Measurements from ENCODE around the gene RTEL1. TPM values are rescaled to one million over a fixed set of nuclear protein-coding genes. Genes with fewer than 3 reads are reported as not detected.

The RTEL1 gene
- total and polyA plus RNA-seq, 8 donors = 7.6 to 70.4 (median 16.1) TPM

GRCh38 chr20:63693083-63693732, 35.1 kb downstream of the RTEL1 start:
- Histone ChIP-seq H3K27me3 (no peaks in the 10 kb centered on the region), H3K27ac (peak overlapping the region in 3 of 5 donors; percentile 25 to 56 (median 27)), H3K4me1 (peaks cover 20 to 72% (median 46%) of the 10 kb centered on the region in 4 donors), H3K36me3 (peaks cover 16 to 50% (median 24%) of the 10 kb centered on the region in 4 donors), H3K9me3 (no peaks in the 10 kb centered on the region), H3K4me3 (no peak overlapping the region)
- DNase-seq = peak in 1 of 2 donors; percentile 12
- 60 to 94% (median 89%) methylated on average over 2 to 10 of the region's 10 CpGs for WGBS, 5 donors
- TF ChIP-seq POLR2AphosphoS5 (IDR thresholded peaks at IDR 0.05) = no peak
- intact Hi-C loops (cut with DNase I; ENCODE audit: low total_unique reads) = no loop called here

- TF ChIP-seq POLR2A (IDR thresholded peaks at IDR 0.05) = no peak
- no peak for TF ChIP-seq CTCF (IDR thresholded peaks at IDR 0.05)
- TF ChIP-seq POLR2AphosphoS5 (IDR thresholded peaks at IDR 0.05) = no peak
- TF ChIP-seq EP300 (IDR thresholded peaks at IDR 0.05) = no peak
- peak in 1 of 2 donors; percentile 19 for DNase-seq
- 88 to 96% (median 96%) methylated on average over 7 to 21 of the region's 21 CpGs for WGBS, 5 donors
- Histone ChIP-seq H3K9me3 (no peaks in the 10 kb centered on the region), H3K36me3 (peaks cover 16 to 50% (median 24%) of the 10 kb centered on the region in 4 donors), H3K27me3 (no peaks in the 10 kb centered on the region), H3K4me1 (peaks cover 23 to 73% (median 51%) of the 10 kb centered on the region in 4 donors), H3K27ac (no peak overlapping the region), H3K4me3 (no peak overlapping the region)
- intact Hi-C loops (cut with DNase I; ENCODE audit: low total_unique reads) = no loop called here
These were observed 35.8 kb downstream of the RTEL1 start for GRCh38 chr20:63693733-63694583.

- H3K9me3 ChIP-seq = no peaks in the 10 kb centered on the region
- 87 to 97% (median 94%) methylated on average over 14 to 37 of the region's 37 CpGs for WGBS, 5 donors
- H3K27me3 ChIP-seq = no peaks in the 10 kb centered on the region
- H3K27ac ChIP-seq = peak overlapping the region in 2 of 5 donors; percentile 11 to 42
- TF ChIP-seq CTCF (IDR thresholded peaks at IDR 0.05) = no peak
- TF ChIP-seq POLR2A (IDR thresholded peaks at IDR 0.05) = no peak
- no peak for TF ChIP-seq POLR2AphosphoS5 (IDR thresholded peaks at IDR 0.05)
- no peak for TF ChIP-seq EP300 (IDR thresholded peaks at IDR 0.05)
- H3K36me3 ChIP-seq = peaks cover 16 to 53% (median 27%) of the 10 kb centered on the region in 4 donors
- intact Hi-C loops (cut with DNase I; ENCODE audit: low total_unique reads) = no loop called here
- no peak overlapping the region for H3K4me3 ChIP-seq
- H3K4me1 ChIP-seq = peaks cover 30 to 73% (median 58%) of the 10 kb centered on the region in 4 donors
- peak in 1 of 2 donors; percentile 21 for DNase-seq
These were observed 36.7 kb downstream of the RTEL1 start for GRCh38 chr20:63694584-63695423.

GRCh38 chr20:63695424-63696305, 37.6 kb downstream of the RTEL1 start:
- H3K4me3 ChIP-seq = no peak overlapping the region
- H3K9me3 ChIP-seq = no peaks in the 10 kb centered on the region
- H3K36me3 ChIP-seq = peaks cover 16 to 53% (median 31%) of the 10 kb centered on the region in 4 donors
- no peaks in the 10 kb centered on the region for H3K27me3 ChIP-seq
- TF ChIP-seq EP300 (IDR thresholded peaks at IDR 0.05) = no peak
- no peak for TF ChIP-seq POLR2AphosphoS5 (IDR thresholded peaks at IDR 0.05)
- TF ChIP-seq POLR2A (IDR thresholded peaks at IDR 0.05) = no peak
- TF ChIP-seq CTCF (IDR thresholded peaks at IDR 0.05) = no peak
- DNase-seq = peak in 1 of 2 donors; percentile 46
- H3K4me1 ChIP-seq = peaks cover 30 to 69% (median 59%) of the 10 kb centered on the region in 4 donors
- peak overlapping the region in 3 of 5 donors; percentile 4 to 42 (median 11) for H3K27ac ChIP-seq
- intact Hi-C loops (cut with DNase I; ENCODE audit: low total_unique reads) = no loop called here
- 65 to 73% (median 70%) methylated on average over 10 to 25 of the region's 25 CpGs for WGBS, 5 donors
